ENCODE results near the gene ITK.

The ITK gene

GRCh38 chr5:157278319-157279037 lies 97.8 kb downstream of the ITK start:
- Histone ChIP-seq H3K9ac (ENCODE audit: low read length) (no peak overlapping the region), H3K4me1 (ENCODE audit: control insufficient read depth, low read depth, low read length) (no peaks in the 10 kb centered on the region), H3K36me3 (ENCODE audit: control insufficient read depth, low read depth, low read length) (no peaks in the 10 kb centered on the region), H3K27me3 (ENCODE audit: control insufficient read depth, insufficient read depth, low read length) (no peaks in the 10 kb centered on the region), H3K27ac (ENCODE audit: low read length) (no peak overlapping the region), H3K9me3 (ENCODE audit: control insufficient read depth, low read depth, low read length) (no peaks in the 10 kb centered on the region), H3K4me3 (ENCODE audit: low read length) (no peak overlapping the region)

GRCh38 chr5:157279605-157280239 lies 99.1 kb downstream of the ITK start:
- Histone ChIP-seq H3K4me3 (ENCODE audit: low read length) (no peak overlapping the region), H3K9ac (ENCODE audit: low read length) (no peak overlapping the region), H3K4me1 (ENCODE audit: control insufficient read depth, low read depth, low read length) (no peaks in the 10 kb centered on the region), H3K27me3 (ENCODE audit: control insufficient read depth, insufficient read depth, low read length) (no peaks in the 10 kb centered on the region), H3K36me3 (ENCODE audit: control insufficient read depth, low read depth, low read length) (no peaks in the 10 kb centered on the region), H3K27ac (ENCODE audit: low read length) (no peak overlapping the region), H3K9me3 (ENCODE audit: control insufficient read depth, low read depth, low read length) (no peaks in the 10 kb centered on the region)

- Histone ChIP-seq H3K27me3 (ENCODE audit: control insufficient read depth, insufficient read depth, low read length) (no peaks in the 10 kb centered on the region), H3K36me3 (ENCODE audit: control insufficient read depth, low read depth, low read length) (no peaks in the 10 kb centered on the region), H3K9me3 (ENCODE audit: control insufficient read depth, low read depth, low read length) (no peaks in the 10 kb centered on the region), H3K4me3 (ENCODE audit: low read length) (no peak overlapping the region), H3K4me1 (ENCODE audit: control insufficient read depth, low read depth, low read length) (no peaks in the 10 kb centered on the region), H3K27ac (ENCODE audit: low read length) (no peak overlapping the region), H3K9ac (ENCODE audit: low read length) (no peak overlapping the region)
Observed at GRCh38 chr5:157280927-157281326, 100.3 kb downstream of the ITK start.

- H3K36me3 ChIP-seq (ENCODE audit: control insufficient read depth, low read depth, low read length), result peaks cover 6% of the 10 kb centered on the region
- no peaks in the 10 kb centered on the region for H3K4me1 ChIP-seq (ENCODE audit: control insufficient read depth, low read depth, low read length)
- H3K4me3 ChIP-seq (ENCODE audit: low read length), result no peak overlapping the region
- no peaks in the 10 kb centered on the region for H3K9me3 ChIP-seq (ENCODE audit: control insufficient read depth, low read depth, low read length)
- H3K9ac ChIP-seq (ENCODE audit: low read length), result no peak overlapping the region
- H3K27me3 ChIP-seq (ENCODE audit: control insufficient read depth, insufficient read depth, low read length), result no peaks in the 10 kb centered on the region
- H3K27ac ChIP-seq (ENCODE audit: low read length), result no peak overlapping the region
Observed at GRCh38 chr5:157282150-157282549, 101.5 kb downstream of the ITK start.

GRCh38 chr5:157283434-157283833 lies 102.8 kb downstream of the ITK start:
- Histone ChIP-seq H3K27ac (ENCODE audit: low read length) (no peak overlapping the region), H3K4me3 (ENCODE audit: low read length) (no peak overlapping the region), H3K4me1 (ENCODE audit: control insufficient read depth, low read depth, low read length) (no peaks in the 10 kb centered on the region), H3K36me3 (ENCODE audit: control insufficient read depth, low read depth, low read length) (peaks cover 16% of the 10 kb centered on the region), H3K27me3 (ENCODE audit: control insufficient read depth, insufficient read depth, low read length) (no peaks in the 10 kb centered on the region), H3K9me3 (ENCODE audit: control insufficient read depth, low read depth, low read length) (no peaks in the 10 kb centered on the region), H3K9ac (ENCODE audit: low read length) (no peak overlapping the region)

GRCh38 chr5:157284458-157285212 lies 104.0 kb downstream of the ITK start:
- H3K27me3 ChIP-seq (ENCODE audit: control insufficient read depth, insufficient read depth, low read length), result no peaks in the 10 kb centered on the region
- no peaks in the 10 kb centered on the region for H3K4me1 ChIP-seq (ENCODE audit: control insufficient read depth, low read depth, low read length)
- no peak overlapping the region for H3K27ac ChIP-seq (ENCODE audit: low read length)
- H3K36me3 ChIP-seq (ENCODE audit: control insufficient read depth, low read depth, low read length), result peaks cover 21% of the 10 kb centered on the region
- H3K9me3 ChIP-seq (ENCODE audit: control insufficient read depth, low read depth, low read length), result no peaks in the 10 kb centered on the region
- no peak overlapping the region for H3K4me3 ChIP-seq (ENCODE audit: low read length)
- H3K9ac ChIP-seq (ENCODE audit: low read length), result no peak overlapping the region

GRCh38 chr5:157285310-157286035 lies 104.8 kb downstream of the ITK start:
- no peak overlapping the region for H3K27ac ChIP-seq (ENCODE audit: low read length)
- peaks cover 21% of the 10 kb centered on the region for H3K36me3 ChIP-seq (ENCODE audit: control insufficient read depth, low read depth, low read length)
- no peak overlapping the region for H3K4me3 ChIP-seq (ENCODE audit: low read length)
- H3K4me1 ChIP-seq (ENCODE audit: control insufficient read depth, low read depth, low read length), result no peaks in the 10 kb centered on the region
- no peak overlapping the region for H3K9ac ChIP-seq (ENCODE audit: low read length)
- H3K27me3 ChIP-seq (ENCODE audit: control insufficient read depth, insufficient read depth, low read length), result no peaks in the 10 kb centered on the region
- H3K9me3 ChIP-seq (ENCODE audit: control insufficient read depth, low read depth, low read length), result no peaks in the 10 kb centered on the region

GRCh38 chr5:157286761-157287211 lies 106.1 kb downstream of the ITK start:
- no peaks in the 10 kb centered on the region for H3K9me3 ChIP-seq (ENCODE audit: control insufficient read depth, low read depth, low read length)
- H3K27me3 ChIP-seq (ENCODE audit: control insufficient read depth, insufficient read depth, low read length), result no peaks in the 10 kb centered on the region
- H3K27ac ChIP-seq (ENCODE audit: low read length), result no peak overlapping the region
- no peaks in the 10 kb centered on the region for H3K4me1 ChIP-seq (ENCODE audit: control insufficient read depth, low read depth, low read length)
- no peak overlapping the region for H3K4me3 ChIP-seq (ENCODE audit: low read length)
- H3K9ac ChIP-seq (ENCODE audit: low read length), result no peak overlapping the region
- peaks cover 21% of the 10 kb centered on the region for H3K36me3 ChIP-seq (ENCODE audit: control insufficient read depth, low read depth, low read length)

- Histone ChIP-seq H3K36me3 (ENCODE audit: control insufficient read depth, low read depth, low read length) (peaks cover 21% of the 10 kb centered on the region), H3K4me1 (ENCODE audit: control insufficient read depth, low read depth, low read length) (no peaks in the 10 kb centered on the region), H3K9me3 (ENCODE audit: control insufficient read depth, low read depth, low read length) (no peaks in the 10 kb centered on the region), H3K27me3 (ENCODE audit: control insufficient read depth, insufficient read depth, low read length) (no peaks in the 10 kb centered on the region), H3K9ac (ENCODE audit: low read length) (no peak overlapping the region), H3K4me3 (ENCODE audit: low read length) (no peak overlapping the region), H3K27ac (ENCODE audit: low read length) (no peak overlapping the region)
Observed at GRCh38 chr5:157288405-157289163, 107.9 kb downstream of the ITK start.

- H3K36me3 ChIP-seq (ENCODE audit: control insufficient read depth, low read depth, low read length), result peaks cover 21% of the 10 kb centered on the region
- H3K27me3 ChIP-seq (ENCODE audit: control insufficient read depth, insufficient read depth, low read length), result no peaks in the 10 kb centered on the region
- no peak overlapping the region for H3K4me3 ChIP-seq (ENCODE audit: low read length)
- no peaks in the 10 kb centered on the region for H3K4me1 ChIP-seq (ENCODE audit: control insufficient read depth, low read depth, low read length)
- no peaks in the 10 kb centered on the region for H3K9me3 ChIP-seq (ENCODE audit: control insufficient read depth, low read depth, low read length)
- no peak overlapping the region for H3K27ac ChIP-seq (ENCODE audit: low read length)
- no peak overlapping the region for H3K9ac ChIP-seq (ENCODE audit: low read length)
Observed at GRCh38 chr5:157289164-157289819, 108.7 kb downstream of the ITK start.

All from iPS-18a (cell line).